GM12878 (cell line): Measurements from ENCODE around the gene TYW1.
"Not testable (repeated sequence)": the region's sequence is repeated elsewhere in the genome, so short reads cannot be mapped to it uniquely, and the experiment has no call there.

Source experiments
- CTCF ChIP-seq, 3 experiments: IDR thresholded peaks in 2 of 3; conservative IDR thresholded peaks in 1 of 3; 2 replicates each; pipeline ENCODE4 v1.5.1; 2011; ENCODE audit warnings: low read depth in 3 of 3, low read length in 3 of 3, mild to moderate bottlenecking in 3 of 3, control low read depth in 2 of 3, moderate library complexity in 2 of 3, inconsistent platforms in 1 of 3, mixed read lengths in 1 of 3; ENCODE audit not compliant: control insufficient read depth in 2 of 3, insufficient read depth in 1 of 3; ENCODE audit errors: extremely low read depth in 1 of 3
- EZH2 ChIP-seq: IDR thresholded peaks from 2 replicates; pipeline ENCODE4 v1.6.1; 2012; ENCODE audit warnings: low read depth, mild to moderate bottlenecking, control low read depth, inconsistent platforms, low read length, borderline replicate concordance; ENCODE audit not compliant: control insufficient read depth
- POLR2A ChIP-seq: IDR thresholded peaks from 2 replicates; pipeline ENCODE4 v1.6.1; 2011; ENCODE audit warnings: low read depth, mild to moderate bottlenecking, low read length
- POLR2AphosphoS5 ChIP-seq: IDR thresholded peaks from 2 replicates; pipeline ENCODE4 v1.6.1; 2011; ENCODE audit warnings: mild to moderate bottlenecking, low read length, inconsistent platforms
- TCF3 ChIP-seq: IDR thresholded peaks from 2 replicates; pipeline ENCODE4 v1.6.1; 2012; ENCODE audit warnings: low read depth, mild to moderate bottlenecking, low read length, borderline replicate concordance; ENCODE audit not compliant: insufficient read depth

- not testable (repeated sequence) for TF ChIP-seq POLR2A; POLR2AphosphoS5; CTCF (IDR thresholded peaks at IDR 0.05 in 2 of 3, conservative IDR thresholded peaks at IDR 0.05 in 1 of 3; ENCODE audit: control insufficient read depth in 2 of 3, extremely low read depth in 1 of 3, insufficient read depth in 1 of 3, low read depth in 3 of 3, low read length in 3 of 3); TCF3; EZH2
These were observed 144.4 kb downstream of the TYW1 start for GRCh38 chr7:67141001-67141400.
